22Rv1 (cell line): ENCODE measurements around the gene PMEPA1.

Experiments
- H3K27ac ChIP-seq: fragments of 450-650 bp; 2 replicates; pipeline ENCODE4 v1.5.1; 2017
- ZFX ChIP-seq: fragments of 450-650 bp; IDR thresholded peaks from 2 replicates; pipeline ENCODE4 v1.6.1; 2017; ENCODE audit warnings: antibody characterized with exemption, borderline replicate concordance
- TF ChIP-seq, protein P1 (sequence below): fragments of 450-650 bp; IDR thresholded peaks from 2 replicates; pipeline ENCODE4 v1.5.1; 2017; ENCODE audit warnings: mild to moderate bottlenecking

The PMEPA1 gene

GRCh38 chr20:57694481-57694880 lies 15.3 kb downstream of the PMEPA1 start:
- TF ChIP-seq, protein P1, sequence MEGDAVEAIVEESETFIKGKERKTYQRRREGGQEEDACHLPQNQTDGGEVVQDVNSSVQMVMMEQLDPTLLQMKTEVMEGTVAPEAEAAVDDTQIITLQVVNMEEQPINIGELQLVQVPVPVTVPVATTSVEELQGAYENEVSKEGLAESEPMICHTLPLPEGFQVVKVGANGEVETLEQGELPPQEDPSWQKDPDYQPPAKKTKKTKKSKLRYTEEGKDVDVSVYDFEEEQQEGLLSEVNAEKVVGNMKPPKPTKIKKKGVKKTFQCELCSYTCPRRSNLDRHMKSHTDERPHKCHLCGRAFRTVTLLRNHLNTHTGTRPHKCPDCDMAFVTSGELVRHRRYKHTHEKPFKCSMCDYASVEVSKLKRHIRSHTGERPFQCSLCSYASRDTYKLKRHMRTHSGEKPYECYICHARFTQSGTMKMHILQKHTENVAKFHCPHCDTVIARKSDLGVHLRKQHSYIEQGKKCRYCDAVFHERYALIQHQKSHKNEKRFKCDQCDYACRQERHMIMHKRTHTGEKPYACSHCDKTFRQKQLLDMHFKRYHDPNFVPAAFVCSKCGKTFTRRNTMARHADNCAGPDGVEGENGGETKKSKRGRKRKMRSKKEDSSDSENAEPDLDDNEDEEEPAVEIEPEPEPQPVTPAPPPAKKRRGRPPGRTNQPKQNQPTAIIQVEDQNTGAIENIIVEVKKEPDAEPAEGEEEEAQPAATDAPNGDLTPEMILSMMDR: no peak
- no peak for TF ChIP-seq ZFX
- peak overlapping the region; percentile 93 for H3K27ac ChIP-seq

GRCh38 chr20:57693670-57694329 lies 16.0 kb downstream of the PMEPA1 start:
- H3K27ac ChIP-seq: peak overlapping the region; percentile 93
- TF ChIP-seq, protein P1: peak; percentile 38
- TF ChIP-seq ZFX: no peak

DNA sequence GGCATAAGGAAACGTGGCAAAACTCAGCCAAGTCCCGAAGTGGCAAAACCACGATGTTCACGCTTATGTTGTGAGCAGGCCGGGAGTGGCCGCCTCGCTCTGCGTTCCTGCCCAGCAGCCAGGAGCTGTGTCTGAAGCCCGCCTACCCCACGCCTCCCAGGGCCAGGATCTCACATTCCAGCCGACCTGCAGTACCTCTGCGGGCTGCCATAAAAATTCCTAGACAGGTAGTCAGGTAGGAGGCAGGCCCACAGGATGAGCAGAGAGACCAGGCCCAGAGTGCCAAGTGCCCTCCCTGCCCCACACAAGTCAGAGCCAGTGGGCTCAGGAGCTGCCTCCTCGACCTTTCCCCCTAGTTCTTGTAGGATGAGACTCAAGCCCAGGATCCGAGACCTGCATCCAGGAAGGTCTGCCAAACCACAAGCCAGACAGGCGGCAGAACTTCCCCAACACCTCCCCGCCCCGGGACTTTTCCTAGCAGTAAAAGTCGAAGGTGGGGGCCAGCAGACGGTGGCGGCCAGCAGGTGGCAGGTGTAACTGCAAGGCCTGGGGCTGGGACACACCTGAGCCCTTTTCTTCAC lies 16.7 kb downstream of the PMEPA1 start:
- peak overlapping the region; percentile 93 for H3K27ac ChIP-seq

GRCh38 chr20:57692393-57692792 lies 17.4 kb downstream of the PMEPA1 start:
- no peak for TF ChIP-seq ZFX
- TF ChIP-seq, protein P1: no peak
- peak overlapping the region; percentile 93 for H3K27ac ChIP-seq

More for the DNA sequence above, 16.7 kb downstream of the PMEPA1 start:
- TF ChIP-seq, protein P1: peak; percentile 76
- no peak for TF ChIP-seq ZFX

- H3K27ac ChIP-seq: peak overlapping the region; percentile 93
- no peak for TF ChIP-seq ZFX
- TF ChIP-seq, protein P1: no peak
Measured at GRCh38 chr20:57691699-57692098, 18.1 kb downstream of the PMEPA1 start.

DNA sequence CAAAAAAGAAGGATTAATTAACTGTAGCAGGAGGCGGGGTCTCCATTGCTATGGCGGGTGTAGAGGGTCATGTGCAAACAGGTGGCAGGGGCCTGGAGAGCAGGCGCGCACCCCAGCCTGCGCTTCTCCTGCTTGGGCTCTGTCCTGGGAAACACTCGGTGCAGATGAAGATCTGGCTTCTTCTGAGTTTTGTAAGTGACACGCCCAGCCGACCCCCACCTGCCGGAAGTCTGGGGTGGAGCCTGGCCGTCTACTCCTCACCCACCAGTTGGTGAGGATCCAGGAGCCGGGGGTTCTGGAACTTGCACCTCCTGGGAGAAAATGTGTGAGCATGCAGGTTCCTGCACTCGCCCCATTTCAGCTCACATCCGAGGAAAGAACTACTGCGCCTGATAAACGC lies 19.3 kb downstream of the PMEPA1 start:
- H3K27ac ChIP-seq: peak overlapping the region; percentile 93
- no peak for TF ChIP-seq ZFX
- TF ChIP-seq, protein P1: no peak

GRCh38 chr20:57689745-57690481 lies 19.9 kb downstream of the PMEPA1 start:
- TF ChIP-seq ZFX: no peak
- TF ChIP-seq, protein P1: no peak
- peak overlapping the region; percentile 93 for H3K27ac ChIP-seq
